K562 (cell line): ENCODE measurements around the gene MYH6. TPM values are rescaled to one million over a fixed set of nuclear protein-coding genes. Genes with fewer than 3 reads are reported as not detected.

ENCODE experiments used
- ATAC-seq: fragments of 200-7000 bp; cut with Tn5 transposase; 3 replicates; pipeline ENCODE4 v1.9.1; 2020; ENCODE audit warnings: moderate library complexity
- BruUV-seq: library from RNA; stranded (reverse); fragments of 400-500 nt; replicated peaks from 2 replicates; lab custom pipeline; 2021; lab: Mats Ljungman, UMichigan
- CTCF ChIA-PET: fragments of 300-600 bp; formaldehyde crosslinking; extraction: SDS; loops from one replicate; lab custom pipeline; 2021; ENCODE audit warnings: low intra/inter-chr PET ratio; lab: Yijun Ruan, JAX
- POLR2A ChIA-PET: fragments of 300-600, 350-650 bp; sonication (Branson Sonifier 250); formaldehyde crosslinking; extraction: SDS; loops from one replicate; lab custom pipeline; 2021; ENCODE audit warnings: antibody characterized with exemption, inconsistent platforms; lab: Yijun Ruan, JAX
- DNase-seq, 4 experiments: peaks; one replicate each; pipeline versions ENCODE4 v3.0.0 to v3.0.0-alpha.2; 2011 to 2018; ENCODE audit warnings: low spot score in 3 of 4, mixed read lengths in 3 of 4; ENCODE audit errors: extremely low read depth in 1 of 4
- FAIRE-seq: peaks from 2 replicates; lab custom pipeline; 2011; peaks lifted over from hg19 to GRCh38; lab: Jason Lieb, UNC
- H2AFZ ChIP-seq: 2 replicates; pipeline ENCODE4 v1.6.0; 2011; ENCODE audit warnings: low read depth, low read length, control low read depth, inconsistent platforms
- H3K27ac ChIP-seq: fragments of 200-600 bp; 3 replicates; pipeline ENCODE4 v1.8.0; 2011; ENCODE audit warnings: low read depth, mild to moderate bottlenecking, control low read depth, inconsistent platforms, low read length, moderate library complexity, mixed read lengths; ENCODE audit errors: extremely low read depth
- H3K27me3 ChIP-seq, 2 experiments: fragments of 300-600 bp in 1 of 2; 2 replicates in 1 of 2; 3 replicates in 1 of 2; pipeline versions ENCODE4 v1.6.0 to v1.8.0; 2011; ENCODE audit warnings: inconsistent platforms in 2 of 2, low read length in 2 of 2, mild to moderate bottlenecking in 1 of 2, mixed read lengths in 1 of 2, moderate library complexity in 1 of 2; ENCODE audit not compliant: control insufficient read depth in 2 of 2, insufficient read depth in 2 of 2
- H3K36me3 ChIP-seq: fragments of 300-600 bp; 3 replicates; pipeline ENCODE4 v1.8.0; 2011; ENCODE audit warnings: mild to moderate bottlenecking, low read length, inconsistent platforms; ENCODE audit not compliant: control insufficient read depth, insufficient read depth
- H3K4me1 ChIP-seq, 2 experiments: fragments of 200-600 bp in 1 of 2; replicated peaks in 1 of 2; 2 replicates in 1 of 2; 3 replicates in 1 of 2; pipeline versions ENCODE4 v1.5.1 to v1.8.0; 2011; ENCODE audit warnings: inconsistent platforms in 2 of 2, low read length in 2 of 2, mild to moderate bottlenecking in 1 of 2, mixed read lengths in 1 of 2, moderate library complexity in 1 of 2; ENCODE audit not compliant: control insufficient read depth in 2 of 2, insufficient read depth in 2 of 2
- H3K4me2 ChIP-seq: 2 replicates; pipeline ENCODE4 v1.6.1; 2011; ENCODE audit warnings: low read length, control low read depth, inconsistent platforms, mixed read lengths; ENCODE audit not compliant: insufficient read depth
- H3K4me3 ChIP-seq: fragments of 200-600 bp; sonication (generic), shearing (Covaris generic); 2 replicates; pipeline ENCODE4 v1.5.1; 2016; ENCODE audit warnings: control low read depth, inconsistent platforms
- H3K79me2 ChIP-seq: fragments of 200-600 bp; 3 replicates; pipeline ENCODE4 v1.8.0; 2011; ENCODE audit warnings: low read length, inconsistent platforms; ENCODE audit not compliant: control insufficient read depth, insufficient read depth
- H3K9ac ChIP-seq, 2 experiments: 2 replicates each; pipeline versions ENCODE4 v1.6.0 to v1.6.1; 2011; ENCODE audit warnings: low read depth in 2 of 2, low read length in 2 of 2, control low read depth in 1 of 2, inconsistent platforms in 1 of 2, mild to moderate bottlenecking in 1 of 2, mixed read lengths in 1 of 2; ENCODE audit not compliant: insufficient read depth in 1 of 2
- H3K9me1 ChIP-seq: one replicate; pipeline ENCODE4 v1.6.0; 2011; ENCODE audit warnings: inconsistent platforms, mild to moderate bottlenecking, low read length, moderate library complexity; ENCODE audit not compliant: control insufficient read depth, insufficient read depth
- H3K9me3 ChIP-seq: replicated peaks from 2 replicates; pipeline ENCODE4 v1.5.1; 2011; ENCODE audit warnings: low read depth, low read length, inconsistent platforms; ENCODE audit not compliant: control insufficient read depth, insufficient read depth
- H4K20me1 ChIP-seq: replicated peaks from 2 replicates; pipeline ENCODE4 v1.6.1; 2011; ENCODE audit warnings: low read length, inconsistent platforms, mixed read lengths; ENCODE audit not compliant: control insufficient read depth, insufficient read depth
- CCNT2 ChIP-seq: IDR thresholded peaks from 2 replicates; pipeline ENCODE4 v1.6.1; 2011; ENCODE audit warnings: borderline replicate concordance, low read depth, mild to moderate bottlenecking, moderate library complexity, mixed read lengths, low read length; ENCODE audit not compliant: insufficient read length; ENCODE audit errors: extremely low read depth
- E2F3 ChIP-seq: fragments of 250-450 bp; sonication (Bioruptor Pico); IDR thresholded peaks from 2 replicates; pipeline ENCODE4 v1.4.0; 2020; ENCODE audit warnings: mild to moderate bottlenecking
- MBD2 ChIP-seq: sonication (generic); IDR thresholded peaks from 2 replicates; pipeline ENCODE4 v1.6.1; 2016; ENCODE audit warnings: low read depth, borderline replicate concordance
- NR2F6 ChIP-seq: fragments of 450-650 bp; formaldehyde crosslinking; IDR thresholded peaks from 2 replicates; pipeline ENCODE4 v1.4.0; 2020; ENCODE audit warnings: mild to moderate bottlenecking
- SMARCB1 ChIP-seq: IDR thresholded peaks from 2 replicates; pipeline ENCODE4 v1.6.1; 2011; ENCODE audit warnings: improper control_type of control experiment, low read depth; ENCODE audit not compliant: insufficient read length
- TAL1 ChIP-seq: fragments of 450-650 bp; IDR thresholded peaks from 2 replicates; pipeline ENCODE4 v1.6.1; 2016; ENCODE audit warnings: mild to moderate bottlenecking
- TGIF2 ChIP-seq: sonication (generic); formaldehyde crosslinking; IDR thresholded peaks from 2 replicates; pipeline ENCODE4 v1.8.1; 2022; ENCODE audit warnings: mild to moderate bottlenecking, missing genetic modification reagents, moderate library complexity
- ZNF57 ChIP-seq: fragments of 450-650 bp; formaldehyde crosslinking; IDR thresholded peaks from 2 replicates; pipeline ENCODE4 v1.4.0; 2020; ENCODE audit warnings: mild to moderate bottlenecking, moderate library complexity
- WGBS: fragments of 100-300 bp; shearing (Covaris generic); methylation state at CpG from one replicate; pipeline ENCODE4 v1.1.6; 2016; ENCODE audit warnings: low coverage, mixed read lengths; ENCODE audit not compliant: insufficient coverage; ENCODE audit errors: missing lambda C conversion rate; 5-methylcytosine and 5-hydroxymethylcytosine counted together
- in situ Hi-C: fragments of 300-500 bp; cut with MboI; formaldehyde crosslinking; loops from 4 replicates; pipeline ENCODE4 v1.15.0; 2018; ENCODE audit warnings: inconsistent platforms, mixed read lengths
- intact Hi-C: fragments of 100-400 bp; cut with micrococcal nuclease; formaldehyde crosslinking; loops from 2 replicates; pipeline ENCODE4 v1.14.2; 2022
- polyA plus RNA-seq, 8 experiments: library from polyadenylated mRNA; depleted of rRNA in 4 of 8; stranded (reverse) in 5 of 8; unstranded in 3 of 8; fragments of >200 nt; fragmentation: Nextera tagmentation in 2 of 8; fragmentation: Illumina TruSeq in 1 of 8; extraction: Ambion mirVana in 2 of 8; extraction: Trizol in 1 of 8; gene quantifications; 2 replicates each; pipeline versions ENCODE4 v1.2.1 to v1.2.3, GENCODE V29; 2011 to 2014; ENCODE audit warnings: inconsistent platforms in 1 of 8, missing spikeins in 1 of 8
- total RNA-seq, 7 experiments: library from RNA; depleted of rRNA in 6 of 7; stranded (reverse); fragments of >200 nt in 6 of 7; fragmentation: Illumina TruSeq in 2 of 7; extraction: Trizol in 2 of 7; gene quantifications; 2 replicates each; pipeline versions ENCODE4 v1.2.1 to v1.2.3, GENCODE V29; 2011 to 2021; ENCODE audit warnings: low replicate concordance in 1 of 7
- TF ChIP-seq, protein P1 (sequence below), 2 experiments: IDR thresholded peaks; 2 replicates each; pipeline ENCODE4 v1.6.1; 2011; ENCODE audit warnings: borderline replicate concordance in 1 of 2, control low read depth in 1 of 2, low read depth in 1 of 2, low read length in 1 of 2, mild to moderate bottlenecking in 1 of 2, mixed read lengths in 1 of 2, moderate library complexity in 1 of 2; ENCODE audit not compliant: insufficient read depth in 1 of 2, insufficient read length in 1 of 2, poor library complexity in 1 of 2, severe bottlenecking in 1 of 2; ENCODE audit errors: extremely low read depth in 1 of 2
- TF ChIP-seq, protein P2 (sequence below): fragments of 250-450 bp; sonication (Bioruptor Pico); IDR thresholded peaks from 2 replicates; pipeline ENCODE4 v1.5.0; 2020; ENCODE audit warnings: mild to moderate bottlenecking, borderline replicate concordance
- TF ChIP-seq, protein P3 (sequence below), 3 experiments: fragments of 200-800 bp in 1 of 3; sonication (Bioruptor generic) in 1 of 3; sonication (generic) in 1 of 3; formaldehyde crosslinking in 1 of 3; IDR thresholded peaks; 2 replicates each; pipeline versions ENCODE4 v1.6.1 to v1.8.0; 2016 to 2022; ENCODE audit warnings: mild to moderate bottlenecking in 2 of 3, missing compliant biosample characterization in 2 of 3, missing genetic modification characterization in 2 of 3, missing genetic modification reagents in 1 of 3
- TF ChIP-seq, protein P4 (sequence below): fragments of 250-450 bp; sonication (Bioruptor Pico); IDR thresholded peaks from 2 replicates; pipeline ENCODE4 v1.5.0; 2021

MYH6 gene
- total and polyA plus RNA-seq, 9 of the 15 experiments (the other 6 are each of a cell fraction or from before 2014, with no cell fraction given), result not detected

DNA sequence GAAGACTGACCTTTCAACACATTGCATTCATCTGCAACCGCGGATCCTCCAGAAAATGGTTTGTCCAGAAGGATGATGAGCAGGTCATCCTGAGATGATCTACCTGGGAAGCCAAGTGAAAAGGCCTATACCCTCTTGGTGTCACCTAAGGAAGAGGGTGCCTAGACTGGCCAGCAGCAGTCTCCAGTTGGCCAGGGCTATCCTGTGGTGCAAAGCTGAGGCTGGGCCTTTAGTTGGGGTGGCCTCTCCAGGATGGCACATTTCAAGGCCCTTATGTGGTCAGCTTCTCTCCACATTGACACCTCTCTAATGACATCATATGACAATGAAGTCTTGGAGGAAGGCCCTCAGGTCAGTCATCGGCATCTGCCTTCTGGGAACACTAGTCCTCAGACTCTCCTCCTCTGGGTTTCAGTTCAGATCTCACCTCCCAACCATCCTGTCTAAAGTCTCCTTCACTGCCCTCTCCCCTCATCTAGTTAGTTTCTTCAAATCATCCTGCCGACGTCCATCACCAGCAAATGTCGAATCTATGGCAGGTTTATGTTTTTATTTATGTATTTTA lies 52.1 kb downstream of the MYH6 start (continued):
- TF ChIP-seq, protein P1, sequence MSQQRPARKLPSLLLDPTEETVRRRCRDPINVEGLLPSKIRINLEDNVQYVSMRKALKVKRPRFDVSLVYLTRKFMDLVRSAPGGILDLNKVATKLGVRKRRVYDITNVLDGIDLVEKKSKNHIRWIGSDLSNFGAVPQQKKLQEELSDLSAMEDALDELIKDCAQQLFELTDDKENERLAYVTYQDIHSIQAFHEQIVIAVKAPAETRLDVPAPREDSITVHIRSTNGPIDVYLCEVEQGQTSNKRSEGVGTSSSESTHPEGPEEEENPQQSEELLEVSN (IDR thresholded peaks at IDR 0.05; ENCODE audit: borderline replicate concordance in 1 of 2, extremely low read depth in 1 of 2, insufficient read depth in 1 of 2, insufficient read length in 1 of 2, low read depth in 1 of 2, low read length in 1 of 2, poor library complexity in 1 of 2, severe bottlenecking in 1 of 2), result no peak
- TF ChIP-seq, protein P2, sequence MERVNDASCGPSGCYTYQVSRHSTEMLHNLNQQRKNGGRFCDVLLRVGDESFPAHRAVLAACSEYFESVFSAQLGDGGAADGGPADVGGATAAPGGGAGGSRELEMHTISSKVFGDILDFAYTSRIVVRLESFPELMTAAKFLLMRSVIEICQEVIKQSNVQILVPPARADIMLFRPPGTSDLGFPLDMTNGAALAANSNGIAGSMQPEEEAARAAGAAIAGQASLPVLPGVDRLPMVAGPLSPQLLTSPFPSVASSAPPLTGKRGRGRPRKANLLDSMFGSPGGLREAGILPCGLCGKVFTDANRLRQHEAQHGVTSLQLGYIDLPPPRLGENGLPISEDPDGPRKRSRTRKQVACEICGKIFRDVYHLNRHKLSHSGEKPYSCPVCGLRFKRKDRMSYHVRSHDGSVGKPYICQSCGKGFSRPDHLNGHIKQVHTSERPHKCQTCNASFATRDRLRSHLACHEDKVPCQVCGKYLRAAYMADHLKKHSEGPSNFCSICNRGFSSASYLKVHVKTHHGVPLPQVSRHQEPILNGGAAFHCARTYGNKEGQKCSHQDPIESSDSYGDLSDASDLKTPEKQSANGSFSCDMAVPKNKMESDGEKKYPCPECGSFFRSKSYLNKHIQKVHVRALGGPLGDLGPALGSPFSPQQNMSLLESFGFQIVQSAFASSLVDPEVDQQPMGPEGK (CRISPR knock-in tag), result no peak

DNA sequence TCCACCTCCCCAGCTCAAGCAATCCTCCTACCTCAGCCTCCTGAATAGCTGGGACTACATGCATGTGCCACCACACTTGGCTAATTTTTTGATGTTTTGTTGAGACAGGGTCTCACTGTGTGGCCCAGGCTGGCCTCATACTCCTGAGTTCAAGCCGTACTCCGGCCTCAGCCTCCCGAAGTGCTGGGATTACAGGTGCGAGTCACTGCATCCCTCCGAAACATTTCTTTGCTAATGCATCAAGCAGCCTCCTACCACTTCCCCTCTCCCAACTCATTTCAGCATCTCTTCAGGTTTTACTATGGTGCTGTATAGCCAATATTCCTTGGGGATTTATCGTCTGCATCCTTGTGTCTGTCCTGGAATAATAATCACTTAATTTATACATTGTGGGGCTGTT lies 53.1 kb downstream of the MYH6 start:
- no peak overlapping the region for H3K4me3 ChIP-seq
- no peaks in the 10 kb centered on the region for H3K79me2 ChIP-seq
- ATAC-seq, result no peak
- H3K9me3 ChIP-seq, result no peaks in the 10 kb centered on the region
- DNase-seq, result no peak
- 7% methylated on average over 6 of the region's 6 CpGs for WGBS
- FAIRE-seq, result no peak
- no peak overlapping the region for H3K4me2 ChIP-seq
- H2AFZ ChIP-seq, result no peak overlapping the region
- no TSS peak for BruUV-seq
- H3K36me3 ChIP-seq, result no peaks in the 10 kb centered on the region
- in situ Hi-C loops (no loop called here), intact Hi-C loops (no loop called here)
- H3K4me1 ChIP-seq, result peaks cover 0 to 13% of the 10 kb centered on the region in 2 experiments; a peak in 3 of 5 replicates
- no peaks in the 10 kb centered on the region for H3K9me1 ChIP-seq
- ChIA-PET CTCF (no interaction called here), POLR2A (interaction anchor here (0.7 kb wide), 1 partner anchor 9 kb away, joined by 3 read pairs; no protein-coding TSS in a partner anchor)
- no peaks in the 10 kb centered on the region; the same call in 1 of the 2 replicates for H4K20me1 ChIP-seq
- no peak overlapping the region for H3K27ac ChIP-seq
- H3K27me3 ChIP-seq, result peaks cover 17 to 53% of the 10 kb centered on the region in 2 experiments
- H3K9ac ChIP-seq, result no peak overlapping the region
- TF ChIP-seq SMARCB1, result no peak
- no peak for TF ChIP-seq TGIF2 (CRISPR knock-in tag)
- TF ChIP-seq NR2F6 (CRISPR knock-in tag), result no peak
- TF ChIP-seq TAL1, result no peak
- TF ChIP-seq MBD2, result no peak
- no peak for TF ChIP-seq ZNF57 (CRISPR knock-in tag)
- no peak for TF ChIP-seq E2F3
- TF ChIP-seq CCNT2, result no peak
- TF ChIP-seq, protein P3, sequence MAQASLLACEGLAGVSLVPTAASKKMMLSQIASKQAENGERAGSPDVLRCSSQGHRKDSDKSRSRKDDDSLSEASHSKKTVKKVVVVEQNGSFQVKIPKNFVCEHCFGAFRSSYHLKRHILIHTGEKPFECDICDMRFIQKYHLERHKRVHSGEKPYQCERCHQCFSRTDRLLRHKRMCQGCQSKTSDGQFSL (CRISPR knock-in tag; IDR thresholded peaks at IDR 0.05), result no peak
- TF ChIP-seq, protein P3 (tag; IDR thresholded peaks at IDR 0.05), result no peak
- TF ChIP-seq, protein P4, sequence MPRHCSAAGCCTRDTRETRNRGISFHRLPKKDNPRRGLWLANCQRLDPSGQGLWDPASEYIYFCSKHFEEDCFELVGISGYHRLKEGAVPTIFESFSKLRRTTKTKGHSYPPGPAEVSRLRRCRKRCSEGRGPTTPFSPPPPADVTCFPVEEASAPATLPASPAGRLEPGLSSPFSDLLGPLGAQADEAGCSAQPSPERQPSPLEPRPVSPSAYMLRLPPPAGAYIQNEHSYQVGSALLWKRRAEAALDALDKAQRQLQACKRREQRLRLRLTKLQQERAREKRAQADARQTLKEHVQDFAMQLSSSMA (CRISPR knock-in tag), result no peak
